ENCODE data around the gene TNFAIP1.

Gene TNFAIP1

GRCh38 chr17:28372203-28372944 lies 36.8 kb downstream of the TNFAIP1 start:
- no peak for TF ChIP-seq EZH2phosphoT487 (IDR thresholded peaks at IDR 0.05; ENCODE audit: borderline replicate concordance)
- TF ChIP-seq CTCF (conservative IDR thresholded peaks at IDR 0.05; ENCODE audit: low read length) = no peak
- no peaks in the 10 kb centered on the region for H3K9me3 ChIP-seq (ENCODE audit: insufficient read depth, low read depth, low read length)
- H3K4me2 ChIP-seq (ENCODE audit: low read depth, low read length, poor library complexity, severe bottlenecking) = no peak overlapping the region
- H3K4me3 ChIP-seq (ENCODE audit: low read length, poor library complexity, severe bottlenecking) = no peak overlapping the region
- H3K9ac ChIP-seq (ENCODE audit: low read depth, low read length, poor library complexity, severe bottlenecking) = no peak overlapping the region
- H3K9me2 ChIP-seq (replicated peaks; ENCODE audit: low read depth, low read length) = no peaks in the 10 kb centered on the region
- H3K36me3 ChIP-seq (ENCODE audit: insufficient read depth, low read length) = no peaks in the 10 kb centered on the region
- no peaks in the 10 kb centered on the region for H3K4me1 ChIP-seq (ENCODE audit: insufficient read depth, low read length, poor library complexity, severe bottlenecking)
- no peaks in the 10 kb centered on the region for H4K20me1 ChIP-seq (ENCODE audit: insufficient read depth, low read length, poor library complexity, severe bottlenecking)
- H2AFZ ChIP-seq (ENCODE audit: low read length) = no peak overlapping the region
- H3K27me3 ChIP-seq (ENCODE audit: insufficient read depth, low read length, poor library complexity, severe bottlenecking) = no peaks in the 10 kb centered on the region
- H3K79me2 ChIP-seq (ENCODE audit: insufficient read depth, low read length) = no peaks in the 10 kb centered on the region
- H3F3A ChIP-seq (ENCODE audit: low read depth) = 0 out of 2 replicates have a peak, but pooled peaks cover 2% of the 10 kb centered on the region

GRCh38 chr17:28372945-28373274 lies 37.3 kb downstream of the TNFAIP1 start:
- no peaks in the 10 kb centered on the region for H3K9me2 ChIP-seq (replicated peaks; ENCODE audit: low read depth, low read length)
- no peaks in the 10 kb centered on the region for H3K4me1 ChIP-seq (ENCODE audit: insufficient read depth, low read length, poor library complexity, severe bottlenecking)
- no peak overlapping the region for H2AFZ ChIP-seq (ENCODE audit: low read length)
- no peak overlapping the region for H3K4me3 ChIP-seq (ENCODE audit: low read length, poor library complexity, severe bottlenecking)
- TF ChIP-seq EZH2phosphoT487 (IDR thresholded peaks at IDR 0.05; ENCODE audit: borderline replicate concordance) = no peak
- TF ChIP-seq CTCF (conservative IDR thresholded peaks at IDR 0.05; ENCODE audit: low read length) = no peak
- H3F3A ChIP-seq (ENCODE audit: low read depth) = 0 out of 2 replicates have a peak, but pooled peaks cover 2% of the 10 kb centered on the region
- no peak overlapping the region for H3K9ac ChIP-seq (ENCODE audit: low read depth, low read length, poor library complexity, severe bottlenecking)
- H3K36me3 ChIP-seq (ENCODE audit: insufficient read depth, low read length) = no peaks in the 10 kb centered on the region
- no peaks in the 10 kb centered on the region for H3K9me3 ChIP-seq (ENCODE audit: insufficient read depth, low read depth, low read length)
- H3K79me2 ChIP-seq (ENCODE audit: insufficient read depth, low read length) = no peaks in the 10 kb centered on the region
- no peak overlapping the region for H3K4me2 ChIP-seq (ENCODE audit: low read depth, low read length, poor library complexity, severe bottlenecking)
- H4K20me1 ChIP-seq (ENCODE audit: insufficient read depth, low read length, poor library complexity, severe bottlenecking) = no peaks in the 10 kb centered on the region
- H3K27me3 ChIP-seq (ENCODE audit: insufficient read depth, low read length, poor library complexity, severe bottlenecking) = no peaks in the 10 kb centered on the region

- no peak overlapping the region for H3K4me3 ChIP-seq (ENCODE audit: low read length, poor library complexity, severe bottlenecking)
- H3K9ac ChIP-seq (ENCODE audit: low read depth, low read length, poor library complexity, severe bottlenecking) = no peak overlapping the region
- H3K4me1 ChIP-seq (ENCODE audit: insufficient read depth, low read length, poor library complexity, severe bottlenecking) = peaks cover 3% of the 10 kb centered on the region
- H3K36me3 ChIP-seq (ENCODE audit: insufficient read depth, low read length) = no peaks in the 10 kb centered on the region
- H4K20me1 ChIP-seq (ENCODE audit: insufficient read depth, low read length, poor library complexity, severe bottlenecking) = no peaks in the 10 kb centered on the region
- no peaks in the 10 kb centered on the region for H3K27me3 ChIP-seq (ENCODE audit: insufficient read depth, low read length, poor library complexity, severe bottlenecking)
- H3K9me2 ChIP-seq (replicated peaks; ENCODE audit: low read depth, low read length) = no peaks in the 10 kb centered on the region
- no peaks in the 10 kb centered on the region for H3K9me3 ChIP-seq (ENCODE audit: insufficient read depth, low read depth, low read length)
- TF ChIP-seq CTCF (conservative IDR thresholded peaks at IDR 0.05; ENCODE audit: low read length) = no peak
- no peak for TF ChIP-seq EZH2phosphoT487 (IDR thresholded peaks at IDR 0.05; ENCODE audit: borderline replicate concordance)
- H3K79me2 ChIP-seq (ENCODE audit: insufficient read depth, low read length) = no peaks in the 10 kb centered on the region
- no peak overlapping the region for H3K4me2 ChIP-seq (ENCODE audit: low read depth, low read length, poor library complexity, severe bottlenecking)
- H2AFZ ChIP-seq (ENCODE audit: low read length) = no peak overlapping the region
- no peaks in the 10 kb centered on the region for H3F3A ChIP-seq (ENCODE audit: low read depth)
Measured at GRCh38 chr17:28379814-28380801, 44.5 kb downstream of the TNFAIP1 start.
